Measurements from ENCODE around the gene ANKRD66. TPM values are rescaled to one million over a fixed set of nuclear protein-coding genes. Genes with fewer than 3 reads are reported as not detected.

ANKRD66 gene
- not detected in 2 replicates for total RNA-seq

DNA sequence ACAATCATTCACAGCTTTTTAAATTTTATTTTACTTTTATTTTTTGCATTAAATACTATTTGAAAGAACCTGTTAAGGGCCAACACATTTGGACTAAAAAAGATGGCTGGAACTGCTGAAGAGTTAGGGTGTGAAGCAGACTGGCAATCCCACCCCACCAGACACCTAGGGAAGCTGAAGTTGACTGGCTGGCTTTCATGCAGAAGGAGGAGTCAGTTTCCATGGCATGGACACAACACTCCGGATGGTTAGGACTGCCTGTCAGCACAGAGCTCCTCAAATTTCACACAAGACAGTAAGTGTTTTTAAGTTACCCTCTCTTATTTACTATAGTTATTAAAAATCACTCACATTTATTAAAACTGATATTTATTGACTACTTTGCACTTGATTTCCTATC is at the start of gene ANKRD66:
Gene ANKRD66 (plus strand): TSS at position 238 of the 400 bp plus-strand sequence. CDS start 5,016 bp downstream, outside the sequence.

DNA sequence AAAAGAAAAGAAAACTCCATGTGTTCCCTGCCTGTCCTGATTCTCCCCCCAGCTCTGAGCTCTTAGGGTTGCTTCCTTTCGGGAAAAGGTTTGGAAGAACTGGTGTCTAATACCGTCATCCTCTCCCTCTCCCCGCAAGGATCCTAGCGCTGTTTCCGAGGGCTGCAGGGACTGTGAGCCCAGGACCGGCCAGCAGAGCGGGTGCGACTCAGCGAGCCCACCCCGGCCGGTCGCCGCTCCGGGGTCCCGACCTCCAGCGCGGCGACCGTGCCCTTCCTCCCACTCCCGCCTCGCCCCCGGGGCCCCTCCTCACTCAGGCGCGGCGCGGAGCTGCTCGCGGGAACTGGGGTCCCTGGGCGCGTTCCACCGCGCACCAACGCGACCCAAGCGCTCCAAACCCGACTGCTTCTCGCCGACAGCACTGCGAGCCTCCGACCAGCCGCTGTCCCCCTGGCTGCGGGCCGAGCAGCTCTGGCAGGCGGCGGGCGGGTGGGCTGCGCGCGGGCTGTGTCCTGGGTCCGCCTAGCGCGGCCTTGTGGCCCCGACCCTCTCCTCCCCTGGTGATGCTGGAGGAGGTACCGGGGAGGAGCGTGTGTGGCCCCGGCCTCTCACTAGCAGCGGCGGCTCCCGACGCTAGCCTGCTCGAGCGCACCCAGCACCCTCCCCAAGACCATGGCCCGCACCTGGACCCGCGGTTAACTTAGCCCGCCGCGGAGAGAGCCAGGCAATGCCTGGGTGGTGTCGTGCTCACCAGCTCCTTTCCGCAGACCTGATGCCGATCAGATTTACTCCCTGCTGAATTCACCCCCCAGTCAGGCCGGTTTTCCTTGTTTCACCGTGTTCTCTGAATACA is 11.6 kb upstream of the ANKRD66 start, which contains the start of gene PLA2G7:
Gene PLA2G7 (minus strand): TSS at position 509 of the 853 bp plus-strand sequence. CDS start 12,484 bp downstream, outside the sequence.

DNA sequence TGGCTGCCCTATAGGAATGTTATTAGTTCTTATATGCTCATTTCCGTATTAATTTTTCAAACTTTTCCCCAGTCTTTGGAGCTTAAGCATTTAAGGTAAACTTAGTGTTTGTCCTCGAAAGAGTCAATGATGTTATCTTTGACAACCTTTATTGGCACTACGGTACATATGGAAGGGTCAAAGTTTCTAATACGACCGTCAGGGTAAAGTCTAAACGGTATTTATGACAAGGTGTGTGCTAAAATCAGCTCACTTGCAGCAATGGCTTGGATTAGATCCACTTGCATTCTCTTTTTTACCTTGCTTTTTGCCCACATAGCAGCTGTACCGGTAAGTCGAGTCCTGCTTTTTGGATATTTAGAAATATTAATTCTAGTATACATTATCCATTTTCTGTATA is 46.4 kb downstream of the ANKRD66 start, which contains the start of gene MEP1A:
Gene MEP1A (plus strand): TSS at position 252 of the 400 bp plus-strand sequence. CDS start 10 bp downstream, at position 262.

Other genes starting within 250 kb of the ANKRD66 start
- 0.07 and 0.78 TPM in 2 replicates for gene CYP39A1, start 94.1 kb upstream of the ANKRD66 start, total RNA-seq
- 5.0 and 7.0 TPM in 2 replicates for gene SLC25A27, start 94.0 kb upstream of the ANKRD66 start, total RNA-seq
- 0.13 and 0.26 TPM in 2 replicates for gene TDRD6, start 59.0 kb upstream of the ANKRD66 start, total RNA-seq
- not detected in 2 replicates for gene PLA2G7, start 11.6 kb upstream of the ANKRD66 start, total RNA-seq
- gene MEP1A, start 46.5 kb downstream of the ANKRD66 start, total RNA-seq = not detected in 2 replicates
- 5.5 and 39.0 TPM in 2 replicates for gene ADGRF5, start 175.0 kb downstream of the ANKRD66 start, total RNA-seq